ENCODE data around the gene RAB3GAP1.
"Not testable (repeated sequence)": the region's sequence is repeated elsewhere in the genome, so short reads cannot be mapped to it uniquely, and the experiment has no call there.

The RAB3GAP1 gene

DNA sequence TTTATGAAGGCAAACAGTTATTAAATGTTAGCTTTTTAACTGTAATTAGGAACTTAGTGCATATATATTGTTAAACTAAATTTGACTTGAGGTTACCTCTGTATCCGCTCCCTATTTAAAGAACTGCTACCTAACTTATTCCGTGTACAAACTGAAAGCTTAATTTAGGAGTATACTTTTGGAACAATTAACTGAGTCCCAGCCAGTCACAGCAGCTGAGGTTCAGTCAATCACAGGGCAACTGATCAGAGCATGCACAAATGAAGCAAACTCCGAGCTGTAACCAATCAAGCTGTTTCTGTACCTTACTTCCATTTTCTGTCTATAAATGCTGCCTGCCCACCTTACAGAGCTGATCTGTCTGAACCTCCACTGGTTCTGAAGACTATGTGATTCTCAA, 61.2 kb downstream of the RAB3GAP1 start:
- no peak for DNase-seq

GRCh38 chr2:135119582-135119981, 67.5 kb downstream of the RAB3GAP1 start:
- no peak for DNase-seq

DNA sequence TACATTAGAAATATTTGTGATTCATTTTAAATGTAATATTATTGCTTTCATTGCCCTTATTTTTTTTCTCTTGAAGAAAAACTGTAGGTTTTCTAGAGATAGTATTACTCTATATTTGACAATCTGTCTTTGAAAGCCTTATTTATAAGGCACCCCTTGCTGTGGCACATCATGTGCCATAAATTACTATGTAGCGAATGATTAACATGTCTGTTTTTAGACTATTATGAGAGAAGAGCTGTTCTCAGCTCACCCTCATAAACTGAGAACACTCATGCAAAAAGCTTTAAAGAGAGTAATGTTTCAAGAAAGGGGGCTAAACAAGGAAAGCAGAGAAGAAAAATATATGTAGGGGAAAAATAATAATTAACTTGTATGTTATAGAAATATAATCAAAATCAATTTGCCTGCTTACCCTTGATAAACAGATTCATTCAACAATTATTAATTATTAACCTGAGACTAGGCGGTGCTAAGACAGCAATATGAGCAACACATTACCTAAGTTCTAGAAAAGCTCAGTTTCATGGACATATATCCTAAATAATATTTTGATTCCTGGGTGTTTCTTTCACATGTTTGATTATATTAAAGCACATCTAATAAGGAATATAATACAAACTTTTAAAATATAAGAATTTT, 69.0 kb downstream of the RAB3GAP1 start:
- no peak for DNase-seq

GRCh38 chr2:135121658-135122039, 69.6 kb downstream of the RAB3GAP1 start:
- not testable (repeated sequence) for DNase-seq

GRCh38 chr2:135124924-135125886, 73.1 kb downstream of the RAB3GAP1 start:
- no peak for DNase-seq

DNA sequence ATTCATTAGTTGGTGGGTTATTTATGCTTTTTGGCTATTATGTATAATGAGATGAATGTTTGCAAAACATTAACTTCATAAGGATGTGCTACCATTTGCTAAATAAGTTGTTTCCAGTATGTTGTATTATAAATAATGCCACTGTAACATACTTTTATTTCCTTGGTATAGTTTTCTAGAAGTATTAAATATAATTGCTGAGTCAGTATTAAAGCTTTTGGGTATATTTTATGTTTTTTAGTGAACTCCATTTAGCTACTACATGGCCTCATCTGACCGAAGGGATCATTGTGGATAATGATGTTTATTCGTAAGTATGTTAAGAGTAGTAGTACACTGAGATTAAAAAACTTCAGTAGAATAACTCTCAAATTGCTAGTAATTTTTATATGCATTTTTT, 73.8 kb downstream of the RAB3GAP1 start:
- DNase-seq, result no peak

- no peak for DNase-seq
Observed at GRCh38 chr2:135130751-135131150, 78.7 kb downstream of the RAB3GAP1 start.

- DNase-seq, result no peak
Observed at GRCh38 chr2:135132314-135132713, 80.2 kb downstream of the RAB3GAP1 start.

- no peak for DNase-seq
Observed at GRCh38 chr2:135140606-135141005, 88.5 kb downstream of the RAB3GAP1 start.

- no peak for DNase-seq
Observed at GRCh38 chr2:135142323-135142722, 90.2 kb downstream of the RAB3GAP1 start.

DNA sequence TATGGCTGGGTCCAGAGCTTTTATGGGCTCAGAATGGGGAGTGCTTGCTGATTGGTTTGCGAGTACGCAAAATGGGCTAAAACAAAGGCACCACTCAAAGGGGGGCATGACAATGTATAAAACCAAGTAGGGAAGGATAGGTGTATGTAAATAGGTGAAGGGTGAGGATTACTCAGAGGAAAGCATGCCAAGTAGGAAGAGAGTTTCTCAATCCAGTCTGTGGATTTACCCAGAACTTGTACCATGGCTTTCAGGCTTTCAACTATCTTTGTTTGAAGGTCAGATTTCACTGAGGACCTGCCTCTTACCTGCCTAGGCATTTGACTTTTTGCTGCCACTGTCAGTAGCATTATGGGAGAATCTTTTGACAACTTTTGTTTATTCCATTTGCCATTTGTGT, 92.3 kb downstream of the RAB3GAP1 start:
- no peak for DNase-seq

DNA sequence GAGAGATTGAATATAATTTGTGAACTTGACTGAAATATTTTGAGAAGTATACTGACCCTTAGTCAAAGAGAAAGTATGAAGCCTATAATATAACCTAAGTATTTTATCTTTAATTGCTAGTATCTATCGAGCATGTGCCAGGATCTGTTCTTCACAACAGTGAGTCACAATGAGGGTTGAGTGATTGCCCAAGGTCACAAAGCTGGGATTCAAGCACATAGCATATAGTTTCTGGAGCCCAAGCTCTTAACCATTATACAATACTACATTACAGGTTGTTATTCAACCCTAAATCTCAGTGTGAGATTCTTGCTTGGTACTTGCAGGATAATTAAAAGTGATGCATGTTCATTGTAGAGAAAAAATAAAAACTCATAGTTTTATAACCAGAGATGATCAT, 97.2 kb downstream of the RAB3GAP1 start:
- DNase-seq, result no peak

DNA sequence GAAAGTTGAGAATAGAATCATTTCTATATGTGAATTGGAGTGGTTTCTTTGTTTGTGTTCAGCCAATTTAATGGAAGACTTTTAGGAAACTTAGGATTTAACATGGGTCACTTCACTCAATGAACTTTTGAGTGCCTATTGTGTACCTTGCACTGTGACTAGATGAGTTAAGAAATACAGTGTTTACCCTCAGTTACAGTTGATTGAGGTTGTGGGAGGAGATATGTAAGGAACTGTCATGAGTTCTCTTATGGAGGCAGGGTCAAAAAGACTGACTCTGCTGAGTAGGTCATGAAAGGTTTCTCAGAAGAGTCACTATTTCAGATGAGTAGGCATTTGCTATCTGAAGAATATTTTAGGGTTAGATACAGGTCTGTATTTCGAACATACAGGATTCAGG, 98.6 kb downstream of the RAB3GAP1 start:
- DNase-seq, result no peak

DNA sequence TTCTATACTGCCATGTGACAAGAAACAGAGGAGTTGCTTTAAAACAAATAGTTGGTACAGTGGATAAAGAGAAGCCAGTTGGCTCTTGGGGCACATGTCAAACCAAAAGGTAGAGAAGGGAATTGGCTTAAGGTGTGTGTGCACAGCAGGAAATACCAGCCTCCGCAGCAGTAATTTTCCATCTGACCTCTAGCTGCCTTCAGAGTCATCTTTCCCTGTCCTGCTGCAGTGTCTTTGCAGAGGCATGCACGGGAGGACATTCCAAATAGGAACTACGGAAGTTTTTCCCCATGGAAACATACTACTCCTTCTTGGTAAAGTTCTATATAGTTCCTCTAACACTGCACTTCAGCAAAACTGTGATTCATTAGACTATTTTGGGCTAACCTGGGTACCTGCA, 99.5 kb downstream of the RAB3GAP1 start:
- no peak for DNase-seq

DNA sequence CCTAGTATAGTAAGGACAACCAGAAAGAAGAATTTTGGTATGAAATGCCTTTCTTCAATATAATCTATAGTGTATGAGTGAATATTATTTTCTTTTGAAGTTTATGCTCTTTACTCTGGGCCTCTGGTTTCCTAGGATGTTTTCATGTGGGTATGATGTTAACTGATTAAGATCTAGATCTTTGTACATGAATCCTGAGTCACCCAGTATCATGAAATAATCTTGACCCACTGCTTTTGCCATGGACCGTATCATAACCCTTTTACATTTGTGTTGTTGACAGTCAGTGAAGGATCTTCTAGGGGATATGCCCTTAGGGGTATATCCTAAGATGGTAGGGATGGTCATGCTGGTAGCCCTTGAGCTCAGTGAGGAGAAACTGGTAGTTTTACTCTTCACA, 100.3 kb downstream of the RAB3GAP1 start:
- no peak for DNase-seq

DNA sequence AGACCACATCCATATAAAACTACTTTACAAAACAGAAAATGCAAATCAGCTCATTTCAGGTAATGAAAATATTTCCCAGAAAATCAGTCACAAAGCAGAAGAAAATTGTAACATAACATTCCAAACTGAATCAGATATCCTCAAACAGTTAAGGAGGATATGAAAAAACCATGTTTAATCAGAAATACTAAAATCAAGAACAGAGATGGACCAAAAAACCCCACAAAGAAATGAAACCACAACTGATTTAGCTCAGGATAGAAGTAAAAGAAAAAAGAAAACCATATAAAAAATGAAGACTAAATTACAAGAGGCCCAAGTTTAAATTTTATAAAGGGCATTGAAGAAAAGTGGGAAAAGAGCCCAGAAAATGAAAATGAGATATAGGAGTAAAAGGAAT, 102.9 kb downstream of the RAB3GAP1 start:
- DNase-seq, result no peak

DNA sequence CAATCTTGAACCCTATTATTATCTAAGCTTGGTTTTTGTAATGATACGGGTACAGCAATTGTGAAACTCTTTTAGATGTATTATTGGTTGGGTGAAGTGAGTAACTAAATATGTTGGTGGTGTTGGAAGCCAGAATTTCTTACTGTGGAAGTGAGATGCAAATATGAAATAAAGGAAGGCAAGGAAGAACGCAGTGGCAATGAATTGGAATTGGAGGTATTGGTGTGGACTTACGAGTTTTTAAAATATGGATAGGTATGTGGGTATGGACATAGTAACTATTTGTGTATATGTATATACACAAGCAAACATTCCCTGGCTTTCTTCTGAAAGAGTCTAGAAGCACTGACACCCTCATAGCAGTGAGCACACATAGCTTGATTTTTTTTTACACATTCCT, 105.8 kb downstream of the RAB3GAP1 start:
- no peak for DNase-seq

DNA sequence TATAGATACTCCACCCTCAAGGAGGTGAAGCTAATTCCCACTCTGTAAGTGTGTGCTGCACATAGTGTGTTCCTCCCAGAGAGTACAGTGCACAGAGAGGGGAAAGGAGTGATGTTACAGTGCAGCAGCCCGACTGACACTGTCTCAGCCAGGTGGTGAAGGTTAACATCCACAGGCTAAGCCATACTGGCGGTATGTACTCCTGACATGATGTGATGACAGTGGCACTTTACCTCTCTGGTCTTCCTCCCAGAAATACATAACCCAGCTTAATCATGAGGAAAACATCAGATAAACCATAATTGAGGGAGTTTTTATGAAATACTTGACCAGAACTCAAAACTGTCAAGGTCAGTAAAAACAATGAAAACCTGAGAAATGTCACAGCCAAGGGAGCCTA, 107.1 kb downstream of the RAB3GAP1 start:
- no peak for DNase-seq

GRCh38 chr2:135162377-135162776, 110.3 kb downstream of the RAB3GAP1 start:
- no peak for DNase-seq

DNA sequence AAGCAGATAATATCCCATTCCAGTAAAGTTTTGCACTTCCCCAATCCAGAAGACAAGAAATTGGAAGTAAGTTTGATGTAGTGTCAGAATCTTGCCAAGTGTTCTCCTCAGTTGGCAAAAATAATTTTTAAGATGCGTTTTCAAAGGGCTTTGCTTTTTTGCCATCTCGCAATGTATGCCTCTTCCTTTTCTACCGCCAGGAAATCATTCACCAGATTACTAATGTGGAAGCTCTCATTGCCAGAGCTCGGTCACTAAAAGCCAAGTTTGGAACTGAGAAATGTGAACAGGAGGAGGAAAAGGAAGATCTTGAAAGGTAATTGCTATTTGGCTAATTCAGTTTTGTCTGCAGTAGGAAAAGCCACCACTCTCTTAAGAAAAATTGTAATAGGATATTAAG, 110.7 kb downstream of the RAB3GAP1 start:
- no peak for DNase-seq

DNA sequence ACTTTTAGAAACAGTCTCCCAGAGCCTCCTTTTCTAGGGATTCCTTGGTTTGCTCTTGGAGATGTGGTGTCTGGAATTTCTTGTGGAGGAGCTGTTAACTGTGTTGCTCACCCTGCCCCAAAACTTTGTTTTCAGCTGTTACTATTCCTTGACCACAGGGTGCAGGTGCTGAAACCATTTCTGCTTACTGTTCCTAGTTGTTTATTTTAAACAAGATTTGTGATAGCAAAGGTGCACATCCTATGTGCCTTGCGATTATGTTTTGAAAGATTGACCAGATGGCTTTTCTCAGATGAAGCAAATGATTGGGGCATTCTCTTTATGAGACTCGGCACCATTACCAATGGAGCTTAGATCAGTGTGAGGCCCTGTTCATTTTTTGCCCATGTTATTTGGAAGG, 111.2 kb downstream of the RAB3GAP1 start:
- no peak for DNase-seq

DNA sequence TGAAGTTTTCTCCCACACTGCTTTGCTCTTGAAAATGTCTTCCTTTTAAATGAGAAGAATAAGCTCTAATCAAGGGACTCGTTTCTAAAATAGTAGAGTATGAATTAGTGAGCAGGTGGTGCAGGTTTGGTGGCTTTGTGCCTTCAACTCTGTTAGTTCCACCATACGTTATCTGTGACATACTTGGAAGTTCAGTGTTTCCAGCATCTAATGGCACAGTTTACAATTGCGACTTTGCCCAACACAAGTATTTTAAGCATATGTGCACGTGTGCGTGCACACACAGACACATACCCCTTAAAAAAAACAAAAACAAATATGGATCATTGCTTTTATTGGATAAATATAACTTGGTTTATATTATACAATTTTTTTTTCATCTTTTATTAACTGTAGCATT, 111.8 kb downstream of the RAB3GAP1 start:
- DNase-seq, result no peak

- DNase-seq, result no peak
Observed at GRCh38 chr2:135164431-135164830, 112.3 kb downstream of the RAB3GAP1 start.

DNA sequence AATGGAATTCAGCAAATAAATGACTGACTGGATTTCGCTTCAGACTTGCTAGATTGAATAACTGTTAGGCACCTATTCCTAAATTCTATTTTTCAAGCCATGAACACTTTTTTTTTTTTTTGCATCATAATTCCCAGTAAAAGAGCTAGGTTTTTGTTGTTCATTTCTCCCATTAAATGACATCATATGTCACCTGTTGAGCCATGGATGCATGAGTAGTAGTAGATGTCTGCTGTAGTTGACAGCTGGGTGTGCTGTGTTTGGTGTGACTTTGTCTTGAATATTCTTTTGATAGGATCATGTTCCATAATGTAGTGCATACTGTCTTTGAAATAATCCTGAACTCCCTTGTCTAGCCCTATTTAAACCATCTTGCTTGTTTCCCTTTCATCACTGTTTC, 115.2 kb downstream of the RAB3GAP1 start:
- DNase-seq, result no peak

Measured in NCI-H1092 (cell line).